LNCaP clone FGC (cell line): ENCODE data around the gene MYOF.

Experiments
- DNase-seq: peaks from one replicate; pipeline ENCODE4 v3.0.0-alpha.2; 2011; ENCODE audit warnings: low read depth
- H3K4me3 ChIP-seq: 2 replicates; pipeline ENCODE4 v1.5.1; 2011; ENCODE audit warnings: mild to moderate bottlenecking, low read depth, low read length, control low read depth
- TF ChIP-seq, protein P1 (sequence below): IDR thresholded peaks from 2 replicates; pipeline ENCODE4 v1.5.1; 2012; ENCODE audit warnings: mild to moderate bottlenecking; ENCODE audit not compliant: control insufficient read depth, insufficient read depth; ENCODE audit errors: extremely low read depth

The MYOF gene

DNA sequence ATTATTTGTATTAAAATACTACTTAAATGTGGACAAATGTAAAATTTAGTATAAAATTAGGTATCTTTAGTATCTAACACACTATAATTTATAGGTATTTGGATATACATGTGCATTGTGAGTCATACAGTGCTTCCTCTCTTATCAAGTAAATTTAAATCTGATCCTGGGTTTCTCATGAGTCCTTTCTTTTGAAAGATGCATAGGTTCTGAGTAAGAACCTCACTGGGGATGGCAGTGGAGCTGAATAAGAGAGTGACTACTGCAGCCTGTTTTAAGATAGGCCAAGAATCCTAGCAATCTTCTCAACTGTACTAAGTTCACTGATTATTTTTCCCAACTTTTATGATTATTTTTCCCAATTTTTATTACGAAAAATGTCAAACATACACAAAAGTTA lies 30.4 kb upstream of the MYOF start:
- TF ChIP-seq, protein P1, sequence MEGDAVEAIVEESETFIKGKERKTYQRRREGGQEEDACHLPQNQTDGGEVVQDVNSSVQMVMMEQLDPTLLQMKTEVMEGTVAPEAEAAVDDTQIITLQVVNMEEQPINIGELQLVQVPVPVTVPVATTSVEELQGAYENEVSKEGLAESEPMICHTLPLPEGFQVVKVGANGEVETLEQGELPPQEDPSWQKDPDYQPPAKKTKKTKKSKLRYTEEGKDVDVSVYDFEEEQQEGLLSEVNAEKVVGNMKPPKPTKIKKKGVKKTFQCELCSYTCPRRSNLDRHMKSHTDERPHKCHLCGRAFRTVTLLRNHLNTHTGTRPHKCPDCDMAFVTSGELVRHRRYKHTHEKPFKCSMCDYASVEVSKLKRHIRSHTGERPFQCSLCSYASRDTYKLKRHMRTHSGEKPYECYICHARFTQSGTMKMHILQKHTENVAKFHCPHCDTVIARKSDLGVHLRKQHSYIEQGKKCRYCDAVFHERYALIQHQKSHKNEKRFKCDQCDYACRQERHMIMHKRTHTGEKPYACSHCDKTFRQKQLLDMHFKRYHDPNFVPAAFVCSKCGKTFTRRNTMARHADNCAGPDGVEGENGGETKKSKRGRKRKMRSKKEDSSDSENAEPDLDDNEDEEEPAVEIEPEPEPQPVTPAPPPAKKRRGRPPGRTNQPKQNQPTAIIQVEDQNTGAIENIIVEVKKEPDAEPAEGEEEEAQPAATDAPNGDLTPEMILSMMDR, result no peak
- no peak overlapping the region for H3K4me3 ChIP-seq
- no peak for DNase-seq

DNA sequence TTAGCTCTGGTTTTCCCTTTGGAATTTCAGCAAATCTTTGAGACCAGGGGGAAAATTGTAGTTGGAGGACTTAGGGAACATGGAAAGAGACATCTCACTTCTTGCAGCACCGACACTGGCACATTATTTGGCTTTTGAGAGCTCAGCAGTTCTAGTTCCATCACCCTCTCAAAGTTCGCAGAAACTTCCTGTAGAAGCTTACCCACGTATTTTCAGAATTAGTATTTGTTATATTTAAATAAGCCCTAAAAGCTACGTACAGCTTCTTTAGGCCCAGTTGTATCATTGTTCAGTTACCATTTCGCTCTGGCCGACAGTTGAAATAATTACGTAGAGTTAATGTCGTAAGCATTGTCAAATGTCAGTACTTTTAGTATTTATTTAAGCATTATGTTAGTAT lies 27.7 kb upstream of the MYOF start:
- TF ChIP-seq, protein P1, result no peak
- no peak for DNase-seq
- no peak overlapping the region for H3K4me3 ChIP-seq

DNA sequence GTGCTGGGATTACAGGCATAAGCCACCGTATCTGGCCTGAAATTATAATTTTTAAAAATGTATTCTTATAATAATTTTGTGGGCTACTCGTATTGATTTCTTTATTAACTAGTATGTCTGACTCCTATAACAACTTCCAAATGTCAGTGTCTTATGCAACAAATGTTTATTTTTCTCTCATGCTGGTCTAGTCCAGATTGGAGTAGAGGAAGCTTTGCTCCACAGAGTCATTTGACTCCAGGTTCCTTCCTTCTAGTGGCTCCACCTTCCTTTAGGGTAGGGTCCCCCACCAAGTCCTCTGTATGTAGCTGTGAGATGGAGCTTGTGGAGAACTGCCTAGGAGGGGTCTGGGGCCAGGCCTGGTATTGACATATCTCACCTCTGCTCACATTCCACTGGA lies 22.9 kb upstream of the MYOF start:
- no peak overlapping the region for H3K4me3 ChIP-seq
- DNase-seq, result no peak
- TF ChIP-seq, protein P1, result no peak

DNA sequence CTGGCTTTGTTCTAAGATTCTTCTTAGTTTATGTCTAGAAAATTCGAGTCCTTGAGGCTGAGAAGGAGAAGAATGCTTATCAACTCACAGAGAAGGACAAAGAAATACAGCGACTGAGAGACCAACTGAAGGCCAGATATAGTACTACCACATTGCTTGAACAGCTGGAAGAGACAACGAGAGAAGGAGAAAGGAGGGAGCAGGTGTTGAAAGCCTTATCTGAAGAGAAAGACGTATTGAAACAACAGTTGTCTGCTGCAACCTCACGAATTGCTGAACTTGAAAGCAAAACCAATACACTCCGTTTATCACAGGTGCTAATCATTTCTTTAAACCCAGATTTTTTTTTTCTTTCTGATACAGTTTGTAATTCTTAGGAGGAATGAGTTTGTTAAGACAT lies 20.9 kb upstream of the MYOF start:
- H3K4me3 ChIP-seq, result no peak overlapping the region
- TF ChIP-seq, protein P1, result no peak
- DNase-seq, result no peak

DNA sequence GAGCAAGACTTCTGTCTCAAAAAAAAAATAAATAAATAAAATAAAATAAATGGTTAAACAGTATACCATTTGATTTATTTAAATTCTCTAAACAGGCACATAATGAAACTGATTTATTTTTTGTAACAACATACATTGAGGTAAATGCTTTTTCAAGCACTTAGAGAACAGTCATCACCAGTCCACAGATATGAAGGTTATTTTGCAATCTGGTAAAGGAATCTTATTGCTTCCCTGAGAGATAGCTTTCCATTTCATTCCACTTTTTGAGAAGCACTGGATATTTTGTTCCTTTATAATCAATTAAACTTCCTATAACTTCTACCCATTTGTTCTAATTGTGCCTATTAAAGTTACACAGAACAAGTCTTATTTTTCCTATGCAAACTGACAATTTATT lies 19.5 kb upstream of the MYOF start:
- TF ChIP-seq, protein P1, result no peak
- DNase-seq, result no peak
- H3K4me3 ChIP-seq, result no peak overlapping the region

DNA sequence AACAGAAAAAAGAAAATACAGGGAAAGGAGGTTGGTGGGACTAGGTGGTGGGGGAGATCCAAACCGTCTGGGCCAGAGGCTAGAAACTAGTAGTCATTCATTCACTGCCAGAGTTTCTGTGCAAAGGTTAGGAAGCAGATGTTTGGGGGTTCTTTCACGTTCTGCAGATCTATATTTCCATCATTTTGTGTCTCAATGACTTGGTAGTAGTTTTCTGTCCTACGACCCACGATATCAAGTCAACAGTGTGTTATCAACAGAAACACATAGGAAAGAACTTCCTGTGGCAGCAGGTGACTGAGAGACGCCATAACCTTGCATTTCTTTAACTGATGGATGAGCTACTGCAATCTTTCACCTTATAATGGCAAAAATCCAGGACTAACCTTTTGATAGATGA lies 16.0 kb upstream of the MYOF start:
- no peak overlapping the region for H3K4me3 ChIP-seq
- TF ChIP-seq, protein P1, result no peak
- DNase-seq, result no peak

DNA sequence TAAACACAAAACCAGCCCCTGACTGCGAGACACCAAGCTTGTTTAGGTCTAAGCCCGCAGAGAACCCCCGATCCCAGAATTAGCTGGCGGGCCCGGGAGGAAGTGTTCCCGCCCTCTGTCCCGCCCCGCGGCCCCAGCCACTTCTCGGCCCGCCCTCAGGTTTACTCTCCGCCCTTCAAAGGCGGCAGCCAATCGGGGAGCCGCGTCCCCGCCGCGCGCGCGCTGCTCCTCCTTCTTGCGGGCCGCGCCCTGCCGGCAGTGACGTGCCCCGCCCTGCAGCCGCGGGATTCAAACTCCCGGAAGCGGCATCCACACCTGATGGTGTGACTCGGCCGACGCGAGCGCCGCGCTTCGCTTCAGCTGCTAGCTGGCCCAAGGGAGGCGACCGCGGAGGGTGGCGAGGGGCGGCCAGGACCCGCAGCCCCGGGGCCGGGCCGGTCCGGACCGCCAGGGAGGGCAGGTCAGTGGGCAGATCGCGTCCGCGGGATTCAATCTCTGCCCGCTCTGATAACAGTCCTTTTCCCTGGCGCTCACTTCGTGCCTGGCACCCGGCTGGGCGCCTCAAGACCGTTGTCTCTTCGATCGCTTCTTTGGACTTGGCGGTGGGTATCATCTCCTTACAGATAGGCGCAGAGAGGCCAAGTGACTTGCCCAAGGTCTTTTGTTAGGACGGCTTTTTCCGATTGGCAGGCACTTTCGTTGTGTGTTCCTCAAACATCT lies 14.3 kb upstream of the MYOF start, which contains the start of gene CEP55:
Gene CEP55, plus strand, starts transcription at position 291 of the 720 bp plus-strand sequence. CDS start 3,440 bp downstream, outside the sequence.
- DNase-seq, result peak; percentile 68
- TF ChIP-seq, protein P1, result no peak
- peak within 1 kb of the TSS; percentile 70 for H3K4me3 ChIP-seq
